OCI-LY7 (cell line): ENCODE results near the gene MPRIP. TPM values are rescaled to one million over a fixed set of nuclear protein-coding genes. Genes with fewer than 3 reads are reported as not detected.

Experiments
- BruUV-seq: library from RNA; stranded (reverse); fragments of 400-500 nt; replicated peaks from 2 replicates; lab custom pipeline; 2021; lab: Mats Ljungman, UMichigan
- CTCF ChIA-PET: fragments of 300-600 bp; sonication (Branson Sonifier 250); formaldehyde crosslinking; loops from one replicate; lab custom pipeline; 2022; ENCODE audit warnings: antibody characterized with exemption; ENCODE audit not compliant: unreplicated experiment; lab: Charles Lee
- POLR2A ChIA-PET: fragments of 300-600 bp; sonication (Branson Sonifier 250); formaldehyde crosslinking; loops from one replicate; lab custom pipeline; 2022; ENCODE audit warnings: antibody characterized with exemption; lab: Charles Lee
- DNase-seq: peaks from one replicate; pipeline ENCODE4 v3.0.0-alpha.2; 2015; ENCODE audit warnings: low spot score
- H2AFZ ChIP-seq: fragments of 200-600 bp; sonication (generic), shearing (Covaris generic); 2 replicates; pipeline ENCODE4 v1.6.1; 2014; ENCODE audit warnings: mild to moderate bottlenecking, antibody characterized with exemption, low read length, moderate library complexity
- H3K27ac ChIP-seq: fragments of 200-600 bp; sonication (generic); 2 replicates; pipeline ENCODE4 v1.5.1; 2014; ENCODE audit warnings: mixed run types, low read depth, mild to moderate bottlenecking, moderate library complexity, low read length, inconsistent platforms; ENCODE audit not compliant: poor library complexity, severe bottlenecking
- H3K36me3 ChIP-seq: fragments of 200-600 bp; sonication (generic); 2 replicates; pipeline ENCODE4 v1.6.1; 2014; ENCODE audit warnings: mild to moderate bottlenecking, antibody characterized with exemption, low read length, moderate library complexity, mixed read lengths; ENCODE audit not compliant: insufficient read depth
- H3K4me1 ChIP-seq: fragments of 200-600 bp; sonication (generic); 2 replicates; pipeline ENCODE4 v1.5.1; 2014; ENCODE audit warnings: mild to moderate bottlenecking, low read length; ENCODE audit not compliant: insufficient read depth, poor library complexity, severe bottlenecking
- H3K4me2 ChIP-seq: fragments of 200-600 bp; sonication (generic); 2 replicates; pipeline ENCODE4 v1.6.1; 2014; ENCODE audit warnings: mild to moderate bottlenecking, low read length
- H3K4me3 ChIP-seq: fragments of 200-600 bp; sonication (generic); 2 replicates; pipeline ENCODE4 v1.5.1; 2014; ENCODE audit warnings: mild to moderate bottlenecking, low read depth, low read length; ENCODE audit not compliant: poor library complexity, severe bottlenecking
- H3K79me2 ChIP-seq: fragments of 200-600 bp; sonication (generic); 2 replicates; pipeline ENCODE4 v1.6.1; 2016; ENCODE audit warnings: low read depth, mild to moderate bottlenecking, low read length, moderate library complexity, mixed read lengths; ENCODE audit not compliant: insufficient read depth
- H3K9me2 ChIP-seq: fragments of 200-600 bp; sonication (generic); 2 replicates; pipeline ENCODE4 v1.6.1; 2016; ENCODE audit warnings: mild to moderate bottlenecking, low read length, mixed read lengths; ENCODE audit not compliant: insufficient read depth
- H3K9me3 ChIP-seq: fragments of 200-600 bp; sonication (generic); 2 replicates; pipeline ENCODE4 v1.6.1; 2014; ENCODE audit warnings: mild to moderate bottlenecking, mixed run types, low read length, mixed read lengths
- H4K20me1 ChIP-seq: fragments of 200-600 bp; sonication (generic); 2 replicates; pipeline ENCODE4 v1.6.1; 2014; ENCODE audit warnings: mild to moderate bottlenecking, antibody characterized with exemption, low read length, moderate library complexity, mixed read lengths; ENCODE audit not compliant: insufficient read depth
- CTCF ChIP-seq: fragments of 200-600 bp; sonication (generic); conservative IDR thresholded peaks from 2 replicates; pipeline ENCODE4 v1.5.1; 2014; ENCODE audit warnings: mild to moderate bottlenecking, antibody characterized with exemption, low read length, moderate library complexity, mixed read lengths
- EZH2phosphoT487 ChIP-seq: fragments of 200-600 bp; sonication (generic); IDR thresholded peaks from 2 replicates; pipeline ENCODE4 v1.6.1; 2018; ENCODE audit warnings: low read depth, borderline replicate concordance, mild to moderate bottlenecking, mixed run types, antibody characterized with exemption, low read length, moderate library complexity, mixed read lengths
- intact Hi-C: fragments of 100-400 bp; cut with micrococcal nuclease; formaldehyde crosslinking; loops from one replicate; pipeline ENCODE4 v1.10.0; 2022; ENCODE audit not compliant: unreplicated experiment
- total RNA-seq, 2 experiments: library from RNA; depleted of rRNA in 1 of 2; stranded (reverse); fragments of >200 nt in 1 of 2; shearing (Covaris generic) in 1 of 2; gene quantifications; 2 replicates each; pipeline ENCODE4 v1.2.3, GENCODE V29; 2014 to 2022

Gene MPRIP
- total RNA-seq, 2 experiments from 2014 or later = 73.3 to 109 TPM

DNA sequence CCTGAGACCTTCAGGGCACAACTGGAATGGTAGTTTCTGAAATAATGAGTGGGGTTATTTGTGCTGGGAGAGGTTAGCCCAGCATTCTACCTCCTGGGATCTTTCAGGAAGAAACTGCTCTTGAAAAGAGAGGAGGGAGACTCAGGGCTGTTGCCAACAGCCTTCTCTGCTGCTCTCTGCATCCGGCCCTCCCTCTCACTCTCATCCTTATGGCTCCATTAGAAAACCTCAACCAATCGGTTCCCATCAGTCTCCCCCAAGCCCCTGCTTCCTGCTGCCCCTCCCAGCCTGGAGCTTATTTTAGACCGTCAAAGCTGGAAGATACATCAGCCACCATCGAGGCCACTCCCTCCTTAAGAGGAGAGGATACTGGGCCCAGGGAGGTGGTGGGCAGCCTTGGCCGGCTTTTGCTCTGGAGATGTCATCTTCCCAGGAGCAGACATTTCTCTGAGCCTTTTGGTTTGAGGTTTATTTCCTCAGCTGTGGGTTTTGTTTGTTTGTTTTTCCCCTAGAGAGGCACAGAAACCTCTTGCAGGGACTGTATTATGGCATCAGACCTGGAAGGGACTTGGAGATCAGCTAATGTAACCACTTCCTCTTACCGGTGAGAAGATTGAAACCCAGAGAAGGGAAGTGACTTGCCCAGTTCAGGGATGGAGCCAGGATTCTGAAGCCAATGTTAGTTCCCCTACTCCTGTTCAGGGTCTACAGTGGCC is 2.7 kb downstream of the MPRIP start:
- H3K4me2 ChIP-seq = peak overlapping the region; percentile 98
- ChIA-PET CTCF (interaction anchor here (1.0 kb wide), 1 partner anchor 11 kb away, joined by 3 read pairs; no protein-coding TSS in a partner anchor), POLR2A (no interaction called here)
- H2AFZ ChIP-seq = no peak overlapping the region
- no peaks in the 10 kb centered on the region for H3K9me3 ChIP-seq
- peak; percentile 62 for DNase-seq
- no peaks in the 10 kb centered on the region for H3K9me2 ChIP-seq
- H4K20me1 ChIP-seq = peaks cover 32% of the 10 kb centered on the region
- BruUV-seq = no TSS peak
- peak overlapping the region; percentile 84 for H3K4me3 ChIP-seq
- no peaks in the 10 kb centered on the region for H3K36me3 ChIP-seq
- no peak for TF ChIP-seq EZH2phosphoT487
- TF ChIP-seq CTCF = no peak
- H3K27ac ChIP-seq = no peak overlapping the region
- H3K4me1 ChIP-seq = peaks cover 42% of the 10 kb centered on the region
- peaks cover 51% of the 10 kb centered on the region for H3K79me2 ChIP-seq
- intact Hi-C loops = no loop called here

DNA sequence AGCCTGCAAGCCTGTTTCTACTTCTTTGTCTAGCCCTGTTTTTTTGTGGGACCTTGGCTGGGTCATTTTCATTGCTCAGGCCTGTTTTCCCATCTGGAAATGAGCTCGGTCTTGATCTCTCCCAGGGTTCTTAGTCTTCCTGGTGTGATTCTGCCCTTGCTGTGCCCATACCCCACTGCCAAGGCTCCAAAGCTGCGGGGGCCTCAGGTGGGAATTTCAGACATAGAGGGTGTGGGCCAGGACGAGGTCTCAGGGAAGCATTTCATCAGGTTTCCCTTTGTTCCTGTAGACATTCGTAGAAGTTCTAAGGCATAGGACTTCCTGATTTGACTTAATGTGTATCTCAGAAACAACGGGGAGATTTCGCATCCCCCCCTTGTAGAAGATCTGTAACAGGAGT is 5.8 kb downstream of the MPRIP start:
- intact Hi-C loops = no loop called here
- BruUV-seq = no TSS peak

More for the DNA sequence above, 5.8 kb downstream of the MPRIP start:
- Histone ChIP-seq H2AFZ (no peak overlapping the region), H3K9me3 (no peaks in the 10 kb centered on the region), H3K27ac (no peak overlapping the region), H3K4me2 (no peak overlapping the region), H3K9me2 (no peaks in the 10 kb centered on the region), H3K4me3 (no peak overlapping the region), H3K36me3 (no peaks in the 10 kb centered on the region), H3K79me2 (peaks cover 51% of the 10 kb centered on the region), H4K20me1 (peaks cover 32% of the 10 kb centered on the region), H3K4me1 (peaks cover 33% of the 10 kb centered on the region)
- CTCF ChIA-PET = no interaction called here
- no peak for DNase-seq
- POLR2A ChIA-PET = no interaction called here
- TF ChIP-seq CTCF = no peak
- no peak for TF ChIP-seq EZH2phosphoT487
